GM18508 (cell line): ENCODE measurements around the gene NEK11.

Source experiments
- ATAC-seq: cut with Tn5 transposase; IDR thresholded peaks from one replicate; pipeline ENCODE4 v1.9.1; 2021; ENCODE audit warnings: moderate number of reproducible peaks; ENCODE audit not compliant: insufficient read depth, unreplicated experiment

The NEK11 gene

DNA sequence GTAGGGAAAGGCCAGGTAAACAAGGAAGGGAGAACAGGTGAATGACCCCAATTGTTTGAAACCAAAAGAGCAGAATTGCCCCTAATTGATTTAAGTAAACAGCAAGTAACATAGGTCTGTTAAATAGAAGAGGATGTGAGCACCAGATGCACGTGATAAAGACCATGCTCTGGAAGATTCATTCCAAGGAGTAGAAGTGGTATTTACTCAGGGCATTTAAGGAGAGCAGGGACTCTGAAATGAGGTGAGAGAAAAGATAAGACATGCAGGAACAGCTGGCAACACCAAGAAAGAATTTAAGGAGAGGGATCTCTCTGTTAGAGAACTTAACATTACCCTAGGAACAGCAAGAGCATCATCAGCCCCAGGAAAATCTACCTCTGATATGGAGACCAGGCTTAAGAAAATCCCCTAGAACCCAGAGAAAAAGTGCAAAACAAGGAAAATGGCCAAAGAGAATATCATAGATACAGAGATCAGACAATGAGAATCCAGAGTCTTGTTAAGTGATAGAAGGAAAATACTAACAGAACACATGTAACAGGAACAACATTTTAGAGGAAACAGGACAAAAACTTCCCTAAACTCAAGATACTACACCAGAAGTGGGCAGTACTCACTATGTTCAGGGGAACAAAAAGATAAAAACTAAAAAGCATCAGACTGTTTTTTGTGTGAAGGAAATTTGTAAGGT is 361.3 kb downstream of the NEK11 start:
- no peak for ATAC-seq

DNA sequence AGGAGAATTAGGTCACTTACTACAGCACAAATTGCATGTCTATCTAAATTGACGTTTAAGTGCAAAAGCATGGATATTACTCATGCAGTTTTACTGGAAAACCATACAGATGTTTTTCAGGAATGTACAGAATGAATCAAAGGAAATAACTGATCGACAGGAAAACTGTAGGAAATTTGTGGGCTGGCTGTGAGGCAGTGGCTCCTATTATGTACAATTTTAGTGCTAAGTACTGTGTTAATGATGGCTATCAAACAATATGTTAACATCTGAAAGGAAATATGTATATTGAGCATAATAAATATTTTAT is 361.8 kb downstream of the NEK11 start:
- no peak for ATAC-seq

GRCh38 chr3:131390331-131390730 is 363.7 kb downstream of the NEK11 start:
- ATAC-seq = no peak

GRCh38 chr3:131393051-131393450 is 366.4 kb downstream of the NEK11 start:
- ATAC-seq = no peak

DNA sequence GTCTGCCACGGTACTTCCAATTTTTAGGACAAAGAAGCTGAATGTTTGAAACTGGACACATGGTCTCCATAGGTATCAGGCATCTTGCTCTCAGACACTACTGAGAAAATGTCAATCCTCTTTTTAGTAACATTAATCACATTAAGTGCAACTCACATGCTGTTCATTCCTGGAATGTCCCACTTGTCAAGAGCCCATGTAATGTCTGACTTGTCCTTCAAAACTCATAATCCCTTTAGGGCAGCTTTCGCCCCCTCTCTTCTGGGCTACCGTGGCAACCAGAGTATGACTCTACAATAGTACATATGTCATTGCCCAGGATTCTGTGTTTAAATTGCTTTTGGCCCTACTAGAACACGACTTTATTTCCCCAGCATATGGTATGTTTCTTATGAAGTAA is 367.2 kb downstream of the NEK11 start:
- ATAC-seq = no peak

GRCh38 chr3:131394400-131394799 is 367.7 kb downstream of the NEK11 start:
- no peak for ATAC-seq

DNA sequence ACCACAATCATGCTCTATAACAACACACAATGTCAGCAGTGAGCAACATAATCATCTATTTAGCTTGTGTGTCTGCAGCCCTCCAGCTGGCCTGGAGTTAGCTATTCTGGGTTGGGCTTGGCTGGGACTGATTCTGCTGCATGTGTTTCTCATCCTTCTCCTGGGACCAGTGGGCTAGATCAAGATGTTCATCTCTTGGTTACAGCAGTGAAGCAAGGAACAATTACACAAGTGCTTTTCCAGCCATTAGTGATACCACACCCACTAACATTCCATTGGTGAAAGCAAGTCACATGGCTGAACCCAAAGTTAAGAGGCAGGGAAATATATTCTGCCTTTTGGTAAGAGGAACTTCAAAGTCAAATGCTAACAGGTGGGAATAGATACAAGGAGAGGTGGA is 369.5 kb downstream of the NEK11 start:
- no peak for ATAC-seq

- ATAC-seq = no peak
Measured at GRCh38 chr3:131397889-131398288, 371.2 kb downstream of the NEK11 start.
